HG02870 (cell line): ENCODE measurements around the gene KY.

Experiments used
- ATAC-seq: cut with Tn5 transposase; IDR thresholded peaks from one replicate; pipeline ENCODE4 v1.9.1; 2021; ENCODE audit warnings: mild to moderate bottlenecking, moderate library complexity; ENCODE audit not compliant: unreplicated experiment

KY gene

GRCh38 chr3:134675726-134676256 lies 25.0 kb upstream of the KY start:
- no peak for ATAC-seq

- ATAC-seq, result no peak
Observed at GRCh38 chr3:134672571-134672970, 21.7 kb upstream of the KY start.

DNA sequence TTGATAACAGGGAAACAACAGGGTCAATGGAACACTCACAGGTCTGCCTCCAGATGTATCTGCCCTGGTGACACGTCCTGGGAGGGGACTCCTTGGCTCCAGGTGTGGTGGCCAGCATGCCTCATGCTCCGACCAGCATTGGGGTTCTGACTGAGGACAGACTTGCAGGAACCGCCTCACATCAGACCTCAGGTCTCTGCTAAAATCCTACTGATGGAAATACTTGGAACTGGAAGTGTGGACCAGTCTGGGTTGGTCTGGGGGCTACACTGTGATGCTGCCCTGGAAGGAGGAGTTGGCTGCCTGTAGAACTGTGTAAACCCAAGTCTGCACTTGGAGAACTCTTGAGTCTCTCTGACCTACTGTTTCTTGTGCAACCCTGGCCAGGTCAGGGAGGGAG lies 17.1 kb upstream of the KY start:
- ATAC-seq, result no peak

- ATAC-seq, result no peak
Observed at GRCh38 chr3:134667406-134667805, 16.6 kb upstream of the KY start.

DNA sequence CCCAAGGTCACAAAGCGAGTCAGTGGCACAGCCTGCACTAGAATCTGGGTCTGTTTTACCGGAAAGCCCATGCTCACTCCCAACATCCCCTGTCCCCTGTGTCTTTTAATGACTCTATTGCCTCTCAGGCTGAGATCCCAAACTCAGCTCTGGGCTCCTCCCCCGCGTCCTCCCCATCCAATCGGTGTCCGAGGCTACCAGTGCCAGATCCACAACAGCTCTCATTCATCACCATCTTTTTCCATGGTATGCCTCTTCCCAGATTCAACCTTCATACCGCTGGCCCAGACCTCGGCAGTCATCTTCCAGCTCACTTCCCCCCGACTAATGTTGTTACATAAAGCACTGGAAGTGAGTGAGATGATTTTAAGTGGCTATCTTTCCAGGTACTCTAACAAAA lies 16.1 kb upstream of the KY start:
- ATAC-seq, result no peak

DNA sequence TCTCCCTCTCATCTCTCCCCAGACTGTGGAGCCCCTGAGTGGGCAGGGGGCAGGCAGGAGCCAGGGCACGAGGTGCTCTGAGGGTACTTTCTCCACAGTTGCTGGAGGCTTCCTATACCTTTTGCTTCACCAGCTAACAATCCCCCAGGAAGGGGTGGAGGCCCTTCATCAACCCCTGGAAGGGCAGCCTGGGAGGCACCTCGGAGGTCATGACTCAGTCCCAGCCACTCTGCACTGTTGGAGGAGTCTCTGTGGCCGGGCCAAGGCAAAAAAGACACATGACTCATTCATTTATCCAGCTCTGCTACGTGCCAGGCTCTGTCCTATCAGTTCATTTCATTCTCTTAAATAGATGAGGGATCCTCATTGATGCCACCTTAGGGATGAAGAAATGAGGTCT lies 15.6 kb upstream of the KY start:
- no peak for ATAC-seq

DNA sequence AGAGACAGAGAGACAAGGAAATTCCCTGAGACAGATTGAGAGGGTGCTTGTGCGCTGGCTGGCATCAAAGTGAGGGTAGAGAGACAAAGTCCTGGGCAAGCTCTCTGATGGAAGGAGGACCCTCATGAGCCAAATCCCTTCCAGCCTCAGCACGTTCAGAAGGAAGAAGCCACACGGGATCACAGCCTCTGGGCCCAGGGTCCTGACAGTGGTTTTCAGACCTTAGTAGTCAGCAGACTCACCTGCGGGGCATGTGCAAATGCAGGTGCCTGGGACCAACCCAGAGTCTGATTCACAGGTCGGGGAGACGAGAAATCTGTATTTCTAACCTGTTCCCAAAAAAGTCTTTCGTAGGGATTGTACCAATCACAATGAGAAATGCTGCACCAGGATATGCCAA lies 15.2 kb upstream of the KY start:
- no peak for ATAC-seq

DNA sequence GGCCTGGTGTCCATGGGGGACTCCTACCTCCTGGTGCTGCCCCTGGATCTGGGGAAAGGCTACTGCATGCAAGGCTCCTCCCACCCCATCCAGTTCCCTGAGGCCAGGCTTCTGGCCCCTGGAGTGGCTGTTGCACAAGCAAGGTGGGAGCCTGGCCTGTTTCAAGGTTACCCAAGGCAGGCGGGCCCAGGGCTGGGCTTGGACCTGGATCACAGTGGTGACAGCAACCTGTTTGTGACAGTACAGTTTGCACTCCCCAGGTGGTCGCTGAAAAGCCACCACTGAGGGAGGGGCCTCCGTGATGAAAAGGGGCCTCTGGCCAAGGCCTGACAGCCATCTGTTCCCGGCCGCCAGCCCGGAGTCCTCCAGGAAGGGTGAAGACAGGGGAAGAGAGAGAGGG lies 14.4 kb upstream of the KY start:
- ATAC-seq, result no peak

- ATAC-seq, result no peak
Observed at GRCh38 chr3:134663721-134664456, 13.1 kb upstream of the KY start.

GRCh38 chr3:134660046-134660441 lies 9.2 kb upstream of the KY start:
- no peak for ATAC-seq

DNA sequence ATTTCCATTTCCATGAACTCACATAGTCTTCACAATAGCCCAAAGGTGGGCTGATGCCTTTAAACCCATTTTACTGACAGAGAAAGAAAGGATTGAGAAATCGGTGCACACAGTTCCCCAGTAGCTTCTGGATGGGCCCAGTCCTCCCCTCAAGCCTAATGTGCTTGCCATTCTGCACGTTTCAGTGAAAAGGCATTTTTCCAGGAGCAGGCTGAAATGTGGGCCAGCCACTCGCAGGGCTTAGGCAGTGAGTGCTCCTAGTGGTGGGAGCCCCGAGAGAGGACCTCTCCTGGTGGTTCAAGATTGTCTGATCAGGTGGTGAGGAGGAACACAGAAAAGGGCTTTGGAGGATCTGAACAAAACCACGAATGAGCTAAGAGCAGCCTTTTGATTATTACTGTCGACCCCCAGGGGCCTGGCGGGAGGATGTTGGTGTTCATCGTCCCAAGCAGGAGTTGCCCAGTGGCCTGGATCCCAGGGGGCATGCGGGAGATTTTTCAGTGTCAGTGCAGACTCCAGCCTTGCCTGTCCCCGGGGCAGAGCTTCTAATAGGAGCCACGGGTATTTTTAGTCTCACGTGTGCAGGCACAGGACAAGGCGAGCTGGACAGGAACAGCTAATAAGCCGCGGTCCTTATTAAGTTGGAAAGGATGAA lies 8.7 kb upstream of the KY start:
- no peak for ATAC-seq

DNA sequence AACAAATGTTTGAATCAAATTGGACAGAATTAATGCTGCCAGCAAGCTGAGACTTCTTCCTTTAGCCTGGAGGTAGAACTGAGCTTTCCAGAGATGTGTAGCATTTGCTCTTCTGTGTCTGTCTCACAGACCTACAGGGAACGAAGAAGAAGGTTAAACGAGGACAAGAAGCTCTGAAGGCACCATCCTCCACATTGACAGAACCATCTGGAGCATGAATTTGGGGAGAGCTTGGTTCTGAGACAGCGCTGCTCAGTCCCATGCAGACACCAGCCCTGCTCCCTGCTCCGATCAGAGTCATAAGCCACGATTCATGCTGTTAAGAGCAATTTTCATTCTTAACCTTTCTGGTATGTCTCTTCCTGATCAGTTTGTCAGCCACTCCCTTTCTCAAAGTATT lies 7.7 kb upstream of the KY start:
- ATAC-seq, result no peak

DNA sequence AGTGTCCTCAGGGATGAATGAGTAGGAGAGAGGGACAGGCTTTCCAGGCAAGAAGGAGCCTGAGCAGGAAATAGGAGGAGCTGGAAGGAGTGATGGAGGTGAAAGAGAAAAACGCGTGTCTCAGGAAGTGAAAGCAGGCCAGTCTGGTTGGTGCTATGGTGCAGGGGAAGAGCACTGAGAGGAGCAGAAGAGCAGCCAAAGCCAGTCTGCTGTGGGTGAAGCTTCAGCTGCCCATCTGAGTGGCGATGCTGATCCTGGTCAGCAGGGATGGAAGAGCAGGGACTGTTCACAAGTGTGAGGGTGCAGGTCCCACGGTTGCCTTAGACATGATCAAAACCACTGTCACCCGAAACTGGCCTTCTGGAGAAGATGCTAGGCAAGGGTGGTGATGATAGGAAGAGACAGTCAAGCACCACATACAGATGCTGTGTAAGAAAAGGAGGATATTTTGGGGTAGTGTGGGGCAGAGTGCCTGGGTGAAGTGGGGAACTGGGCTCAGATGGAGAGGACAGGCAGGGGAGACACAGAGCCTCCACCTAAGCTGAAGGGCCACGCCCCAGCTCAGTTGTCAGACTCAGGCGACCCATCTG lies 5.5 kb upstream of the KY start:
- no peak for ATAC-seq

GRCh38 chr3:134655706-134656105 lies 4.9 kb upstream of the KY start:
- no peak for ATAC-seq

GRCh38 chr3:134654031-134654430 lies 3.2 kb upstream of the KY start:
- no peak for ATAC-seq

DNA sequence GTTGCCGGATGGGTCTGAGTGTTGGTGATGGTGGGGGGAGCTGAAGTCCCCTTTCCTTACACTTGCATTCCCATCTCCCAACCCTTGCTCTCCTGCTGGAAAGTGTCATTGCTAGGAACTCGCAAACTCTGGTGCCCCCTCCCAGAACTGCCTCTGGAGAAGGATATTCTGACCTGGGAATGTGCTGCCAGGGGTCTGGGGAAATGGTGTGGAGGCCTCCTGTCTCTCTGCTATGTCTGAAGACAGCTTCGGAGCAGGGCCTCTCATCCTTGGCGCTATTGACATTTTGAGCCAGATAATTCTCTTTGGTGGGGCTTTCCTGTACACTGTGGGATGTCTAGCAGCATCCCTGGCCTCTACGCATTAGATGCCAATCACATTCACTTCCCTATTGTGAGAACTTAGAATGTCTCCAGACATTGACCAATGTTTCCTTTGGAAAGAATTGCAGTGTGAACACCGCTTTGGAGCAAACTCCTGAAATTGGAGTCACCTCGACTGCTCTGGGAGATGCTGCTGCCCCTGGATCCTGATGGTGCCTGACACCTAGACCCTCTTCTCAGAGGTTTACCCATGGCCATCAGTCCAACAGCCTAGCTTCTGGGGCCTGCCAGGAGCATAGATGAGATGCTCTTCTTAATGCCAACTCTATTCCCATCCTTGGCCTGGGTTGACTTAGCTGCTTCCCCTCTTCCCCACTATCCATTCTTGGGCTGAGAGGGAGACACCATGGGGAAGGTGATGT lies 2.2 kb upstream of the KY start:
- no peak for ATAC-seq

- ATAC-seq, result no peak
Observed at GRCh38 chr3:134652409-134652831, 1.6 kb upstream of the KY start.

DNA sequence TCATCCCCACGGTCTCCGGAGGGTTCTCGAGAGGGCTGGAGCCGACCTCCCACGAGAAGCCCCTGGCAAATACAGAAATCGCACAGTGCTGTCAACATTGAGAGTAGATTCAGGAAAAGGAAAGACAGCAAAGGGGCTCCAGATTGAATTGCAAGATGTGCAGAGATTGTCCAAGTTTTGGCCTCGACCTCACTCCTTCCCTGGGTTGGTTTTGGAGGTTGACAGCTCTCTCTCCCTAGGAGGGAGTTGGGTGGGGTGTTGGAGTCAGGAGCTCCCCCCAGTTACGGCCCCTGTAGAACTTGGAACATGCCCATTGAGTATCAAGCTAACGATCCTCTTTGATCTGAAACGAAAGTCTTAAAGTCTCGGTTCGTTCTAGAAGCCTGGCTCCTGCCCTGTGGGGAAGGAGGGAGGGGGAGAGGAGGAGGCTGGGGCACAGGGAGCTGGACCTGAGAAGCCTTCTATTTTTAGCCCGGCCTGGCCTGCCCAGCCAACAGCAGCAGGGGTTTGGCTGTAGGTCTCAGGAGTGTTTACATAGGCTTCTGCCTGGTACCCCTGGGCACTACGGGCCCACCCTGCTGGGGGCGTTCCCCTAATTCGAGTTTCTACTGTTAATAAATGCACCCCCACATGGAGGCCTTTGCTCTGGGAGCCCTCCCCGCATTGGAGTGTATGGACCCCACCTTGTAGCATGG lies 672 bp upstream of the KY start:
- ATAC-seq, result no peak

- ATAC-seq, result no peak
Observed at GRCh38 chr3:134649106-134649705, 1.6 kb downstream of the KY start.
